ENCODE results near the gene FKBP8. TPM values are rescaled to one million over a fixed set of nuclear protein-coding genes. Genes with fewer than 3 reads are reported as not detected.

The FKBP8 gene
- total RNA-seq, 2 donors from 2014 or later = 277 to 336 TPM

DNA sequence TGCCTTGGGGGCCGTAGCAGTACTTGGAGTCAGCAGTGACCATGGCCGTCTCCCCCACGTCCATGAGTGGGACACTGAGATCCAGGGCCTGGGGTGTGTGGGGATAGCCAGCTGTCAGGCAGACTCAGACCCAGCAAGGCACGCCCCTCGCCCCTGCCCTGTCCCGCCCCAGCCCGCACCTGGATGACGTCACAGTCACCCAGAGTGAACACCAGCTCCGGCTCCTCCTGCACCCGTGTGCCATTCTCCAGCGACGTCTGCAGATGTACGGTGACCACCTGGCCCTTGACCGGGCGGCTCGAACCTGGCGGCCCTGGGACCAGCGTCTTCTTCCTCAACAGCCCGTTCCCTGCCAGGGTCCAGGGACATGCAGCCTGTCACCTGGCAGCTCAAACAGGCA lies 4.0 kb downstream of the FKBP8 start:
- 96 to 100% methylated on average over 14 to 19 of the region's 19 CpGs for WGBS, 2 experiments (ENCODE audit: insufficient coverage in 1 of 2, insufficient read length in 1 of 2)
- no peaks in the 10 kb centered on the region for H3K27me3 Mint-ChIP-seq (ENCODE audit: insufficient read depth)
- peaks cover 52% of the 10 kb centered on the region for H3K36me3 ChIP-seq (ENCODE audit: control insufficient read depth, insufficient read depth, low read length)

DNA sequence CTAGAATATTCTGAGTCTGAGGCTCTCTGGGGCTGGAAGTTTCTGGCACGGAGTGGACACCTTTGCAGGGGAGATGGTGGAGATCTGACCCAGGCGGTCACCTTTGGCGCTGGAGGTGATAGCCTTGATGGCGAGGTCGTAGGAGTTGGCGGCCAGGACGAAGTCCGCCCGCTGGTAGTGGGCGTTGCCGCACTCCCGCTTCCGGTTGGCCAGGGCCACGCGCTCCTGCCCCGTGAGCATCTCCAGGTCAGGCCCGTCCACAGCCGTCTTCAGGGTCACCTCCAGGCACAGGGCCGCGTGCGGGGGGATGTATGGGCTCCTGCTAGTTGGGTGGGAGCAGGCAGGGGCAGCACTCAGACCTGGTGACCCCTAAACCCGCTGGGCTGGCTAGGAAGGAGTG lies 5.3 kb downstream of the FKBP8 start:
- Mint-ChIP-seq H3K4me1 (peaks cover 4% of the 10 kb centered on the region), H3K4me3 (no peak overlapping the region), H3K27ac (no peak overlapping the region), H3K36me3 (ENCODE audit: low read depth) (peaks cover 66% of the 10 kb centered on the region), H3K27me3 (ENCODE audit: insufficient read depth) (no peaks in the 10 kb centered on the region), H3K9me3 (no peaks in the 10 kb centered on the region)
- Histone ChIP-seq H3K27me3 (ENCODE audit: control insufficient read depth, insufficient read depth, low read length, poor library complexity, severe bottlenecking) (no peaks in the 10 kb centered on the region), H3K9me3 (ENCODE audit: control insufficient read depth, low read length) (no peaks in the 10 kb centered on the region), H3K27ac (ENCODE audit: low read depth, low read length) (no peak overlapping the region), H3K4me1 (ENCODE audit: control insufficient read depth, insufficient read depth, low read length) (no peaks in the 10 kb centered on the region), H3K36me3 (ENCODE audit: control insufficient read depth, insufficient read depth, low read length) (peaks cover 54% of the 10 kb centered on the region), H3K9ac (ENCODE audit: extremely low read depth, low read length, poor library complexity, severe bottlenecking) (no peak overlapping the region), H3K4me3 (ENCODE audit: low read length) (no peak overlapping the region)
- 96 to 98% methylated on average over 22 of the region's 22 CpGs for WGBS, 2 experiments (ENCODE audit: insufficient coverage in 1 of 2, insufficient read length in 1 of 2)
- TF ChIP-seq, protein P1, sequence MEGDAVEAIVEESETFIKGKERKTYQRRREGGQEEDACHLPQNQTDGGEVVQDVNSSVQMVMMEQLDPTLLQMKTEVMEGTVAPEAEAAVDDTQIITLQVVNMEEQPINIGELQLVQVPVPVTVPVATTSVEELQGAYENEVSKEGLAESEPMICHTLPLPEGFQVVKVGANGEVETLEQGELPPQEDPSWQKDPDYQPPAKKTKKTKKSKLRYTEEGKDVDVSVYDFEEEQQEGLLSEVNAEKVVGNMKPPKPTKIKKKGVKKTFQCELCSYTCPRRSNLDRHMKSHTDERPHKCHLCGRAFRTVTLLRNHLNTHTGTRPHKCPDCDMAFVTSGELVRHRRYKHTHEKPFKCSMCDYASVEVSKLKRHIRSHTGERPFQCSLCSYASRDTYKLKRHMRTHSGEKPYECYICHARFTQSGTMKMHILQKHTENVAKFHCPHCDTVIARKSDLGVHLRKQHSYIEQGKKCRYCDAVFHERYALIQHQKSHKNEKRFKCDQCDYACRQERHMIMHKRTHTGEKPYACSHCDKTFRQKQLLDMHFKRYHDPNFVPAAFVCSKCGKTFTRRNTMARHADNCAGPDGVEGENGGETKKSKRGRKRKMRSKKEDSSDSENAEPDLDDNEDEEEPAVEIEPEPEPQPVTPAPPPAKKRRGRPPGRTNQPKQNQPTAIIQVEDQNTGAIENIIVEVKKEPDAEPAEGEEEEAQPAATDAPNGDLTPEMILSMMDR (conservative IDR thresholded peaks at IDR 0.05) = no peak
- no peak for DNase-seq

More for the DNA sequence above, 4.0 kb downstream of the FKBP8 start:
- Histone ChIP-seq H3K9me3 (ENCODE audit: control insufficient read depth, low read length) (no peaks in the 10 kb centered on the region), H3K9ac (ENCODE audit: extremely low read depth, low read length, poor library complexity, severe bottlenecking) (no peak overlapping the region), H3K4me1 (ENCODE audit: control insufficient read depth, insufficient read depth, low read length) (no peaks in the 10 kb centered on the region), H3K4me3 (ENCODE audit: low read length) (no peak overlapping the region), H3K27me3 (ENCODE audit: control insufficient read depth, insufficient read depth, low read length, poor library complexity, severe bottlenecking) (no peaks in the 10 kb centered on the region), H3K27ac (ENCODE audit: low read depth, low read length) (no peak overlapping the region)
- Mint-ChIP-seq H3K4me1 (peaks cover 9% of the 10 kb centered on the region), H3K36me3 (ENCODE audit: low read depth) (peaks cover 63% of the 10 kb centered on the region), H3K9me3 (no peaks in the 10 kb centered on the region), H3K27ac (no peak overlapping the region), H3K4me3 (no peak overlapping the region)
- no peak for DNase-seq
- TF ChIP-seq, protein P1 (conservative IDR thresholded peaks at IDR 0.05) = no peak

DNA sequence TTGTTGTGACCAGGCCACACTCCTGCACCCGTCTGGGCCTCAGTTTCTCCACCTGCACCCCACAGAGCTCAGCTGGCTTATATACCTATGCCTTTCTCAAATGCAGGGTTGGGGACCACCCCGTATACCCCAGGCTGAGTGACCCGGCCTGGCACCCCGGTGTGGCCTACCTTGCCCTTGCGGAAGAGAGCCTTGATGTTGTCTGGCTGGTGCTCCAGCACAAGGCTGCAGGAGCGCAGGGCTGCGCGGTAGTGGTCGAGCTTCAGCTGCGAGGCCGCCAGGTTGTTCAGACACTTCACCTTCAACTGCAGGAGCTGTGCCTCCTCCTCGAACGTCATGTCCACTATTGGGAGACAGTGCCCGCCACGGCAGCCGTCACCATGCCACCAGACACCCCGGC lies 5.9 kb downstream of the FKBP8 start:
- Mint-ChIP-seq H3K27ac (no peak overlapping the region), H3K4me1 (peaks cover 1% of the 10 kb centered on the region), H3K9me3 (no peaks in the 10 kb centered on the region), H3K36me3 (ENCODE audit: low read depth) (peaks cover 72% of the 10 kb centered on the region), H3K27me3 (ENCODE audit: insufficient read depth) (no peaks in the 10 kb centered on the region), H3K4me3 (no peak overlapping the region)
- H3K9me3 ChIP-seq (ENCODE audit: control insufficient read depth, low read length) = no peaks in the 10 kb centered on the region
- TF ChIP-seq, protein P1 (conservative IDR thresholded peaks at IDR 0.05) = no peak
- H3K27ac ChIP-seq (ENCODE audit: low read depth, low read length) = no peak overlapping the region
- H3K27me3 ChIP-seq (ENCODE audit: control insufficient read depth, insufficient read depth, low read length, poor library complexity, severe bottlenecking) = no peaks in the 10 kb centered on the region
- H3K9ac ChIP-seq (ENCODE audit: extremely low read depth, low read length, poor library complexity, severe bottlenecking) = no peak overlapping the region
- peaks cover 60% of the 10 kb centered on the region for H3K36me3 ChIP-seq (ENCODE audit: control insufficient read depth, insufficient read depth, low read length)
- 93 to 94% methylated on average over 13 to 17 of the region's 17 CpGs for WGBS, 2 experiments (ENCODE audit: insufficient coverage in 1 of 2, insufficient read length in 1 of 2)
- DNase-seq = no peak
- H3K4me3 ChIP-seq (ENCODE audit: low read length) = no peak overlapping the region
- H3K4me1 ChIP-seq (ENCODE audit: control insufficient read depth, insufficient read depth, low read length) = no peaks in the 10 kb centered on the region

Measured in endodermal cell (in vitro differentiated cells).